Ascending aorta (tissue), 2 donors: ENCODE measurements around the gene VCL. TPM values are rescaled to one million over a fixed set of nuclear protein-coding genes. Genes with fewer than 3 reads are reported as not detected.
A peak's percentile ranks its signal among the peaks of the same experiment; 100 is the strongest.

Source experiments
- DNase-seq, 2 donors: peaks; one replicate each; pipeline ENCODE4 v3.0.0-alpha.2; 2019; ENCODE audit warnings: low spot score in 2 of 2
- H3K27ac ChIP-seq, 2 donors: fragments of 200-600 bp; sonication (generic); one replicate each; pipeline ENCODE4 v1.5.1; 2016 to 2017; ENCODE audit warnings: mild to moderate bottlenecking in 1 of 2
- H3K27me3 ChIP-seq: fragments of 200-600 bp; sonication (generic); one replicate; pipeline ENCODE4 v1.5.1; 2017
- H3K36me3 ChIP-seq, 2 donors: fragments of 200-600 bp; sonication (generic); one replicate each; pipeline ENCODE4 v1.5.1; 2016
- H3K4me1 ChIP-seq, 2 donors: fragments of 200-600 bp; sonication (generic); one replicate each; pipeline ENCODE4 v1.5.1; 2016 to 2017; ENCODE audit warnings: mild to moderate bottlenecking in 1 of 2
- H3K4me3 ChIP-seq, 2 donors: fragments of 200-600 bp; sonication (generic); one replicate each; pipeline ENCODE4 v1.5.1; 2016 to 2017; ENCODE audit warnings: mild to moderate bottlenecking in 1 of 2
- H3K9me3 ChIP-seq, 2 donors: fragments of 200-600 bp; sonication (generic); one replicate each; pipeline ENCODE4 v1.5.1; 2016
- intact Hi-C: fragments of 100-400 bp; cut with DNase I; formaldehyde crosslinking; loops from one replicate; pipeline ENCODE4 v1.15.1; 2023
- total RNA-seq: library from RNA; depleted of rRNA; stranded (reverse); fragments of >200 nt; gene quantifications from one replicate; pipeline ENCODE4 v1.1.0, GENCODE V29; 2016
- TF ChIP-seq, protein P1 (sequence below), 3 experiments: fragments of 200-600 bp in 2 of 3; fragments of 450-650 bp in 1 of 3; sonication (generic) in 2 of 3; IDR thresholded peaks; one replicate each; pipeline ENCODE4 v1.5.1; 2016 to 2019; ENCODE audit warnings: antibody characterized with exemption in 3 of 3, mild to moderate bottlenecking in 1 of 3, moderate library complexity in 1 of 3

Gene VCL
- total RNA-seq, 1 donor from 2014 or later = 333 TPM

DNA sequence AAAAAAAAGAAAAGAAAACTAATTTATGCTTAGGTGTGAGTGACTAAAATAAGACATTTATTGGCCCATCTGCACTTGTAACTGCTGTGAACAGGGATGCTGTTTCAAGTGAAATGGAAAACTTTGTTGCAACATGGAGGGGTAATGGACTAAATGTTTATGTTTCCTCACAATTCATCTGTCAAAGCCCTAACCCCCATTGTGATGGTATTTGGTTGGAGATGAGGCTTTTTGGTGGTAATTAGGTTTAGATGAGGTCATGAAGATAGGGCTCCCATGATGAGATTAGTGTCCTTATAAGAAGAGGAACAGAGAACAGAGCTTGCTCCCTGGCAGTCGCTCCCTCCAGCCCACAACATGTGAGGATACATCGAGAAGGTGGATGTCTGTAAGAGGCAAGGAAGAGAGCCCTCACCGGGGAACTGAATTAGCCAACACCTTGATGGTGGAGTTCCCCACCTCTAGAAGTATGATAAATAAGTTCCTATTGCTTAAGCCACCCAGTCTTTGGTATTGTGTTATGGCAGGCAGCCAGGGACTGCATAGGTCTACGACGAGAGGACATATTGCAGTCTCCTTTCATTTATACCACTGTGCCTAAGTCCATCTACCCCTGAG lies 28.6 kb upstream of the VCL start:
- no peak for DNase-seq
- TF ChIP-seq, protein P1, sequence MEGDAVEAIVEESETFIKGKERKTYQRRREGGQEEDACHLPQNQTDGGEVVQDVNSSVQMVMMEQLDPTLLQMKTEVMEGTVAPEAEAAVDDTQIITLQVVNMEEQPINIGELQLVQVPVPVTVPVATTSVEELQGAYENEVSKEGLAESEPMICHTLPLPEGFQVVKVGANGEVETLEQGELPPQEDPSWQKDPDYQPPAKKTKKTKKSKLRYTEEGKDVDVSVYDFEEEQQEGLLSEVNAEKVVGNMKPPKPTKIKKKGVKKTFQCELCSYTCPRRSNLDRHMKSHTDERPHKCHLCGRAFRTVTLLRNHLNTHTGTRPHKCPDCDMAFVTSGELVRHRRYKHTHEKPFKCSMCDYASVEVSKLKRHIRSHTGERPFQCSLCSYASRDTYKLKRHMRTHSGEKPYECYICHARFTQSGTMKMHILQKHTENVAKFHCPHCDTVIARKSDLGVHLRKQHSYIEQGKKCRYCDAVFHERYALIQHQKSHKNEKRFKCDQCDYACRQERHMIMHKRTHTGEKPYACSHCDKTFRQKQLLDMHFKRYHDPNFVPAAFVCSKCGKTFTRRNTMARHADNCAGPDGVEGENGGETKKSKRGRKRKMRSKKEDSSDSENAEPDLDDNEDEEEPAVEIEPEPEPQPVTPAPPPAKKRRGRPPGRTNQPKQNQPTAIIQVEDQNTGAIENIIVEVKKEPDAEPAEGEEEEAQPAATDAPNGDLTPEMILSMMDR (IDR thresholded peaks at IDR 0.05) = no peak
- intact Hi-C loops = no loop called here
- Histone ChIP-seq H3K36me3 (no peaks in the 10 kb centered on the region), H3K4me1 (peaks cover 11 to 27% of the 10 kb centered on the region in 2 donors), H3K27ac (peak overlapping the region in 1 of 2 donors; percentile 11), H3K9me3 (no peaks in the 10 kb centered on the region), H3K27me3 (no peaks in the 10 kb centered on the region), H3K4me3 (no peak overlapping the region)

DNA sequence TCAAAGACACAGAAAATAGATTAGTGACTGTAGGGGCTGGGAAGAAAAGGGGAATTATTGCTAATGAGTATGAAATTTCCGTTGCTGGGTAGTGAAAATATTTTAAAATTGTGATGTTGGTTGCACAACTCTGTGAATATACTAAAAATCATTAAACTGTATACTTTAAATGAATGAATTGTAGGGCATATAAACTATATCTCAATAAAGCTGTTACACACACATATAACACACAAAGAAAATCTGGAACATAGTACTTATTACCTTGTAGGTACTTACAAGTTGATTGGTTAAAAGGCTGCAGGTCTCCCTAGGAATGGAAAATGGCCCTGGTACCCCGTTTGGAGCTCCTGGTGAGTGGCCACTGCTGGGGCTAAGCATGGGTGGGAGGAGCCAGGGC lies 27.1 kb upstream of the VCL start:
- intact Hi-C loops = no loop called here
- TF ChIP-seq, protein P1 (IDR thresholded peaks at IDR 0.05) = no peak
- H3K4me1 ChIP-seq = peaks cover 5 to 19% of the 10 kb centered on the region in 2 donors

DNA sequence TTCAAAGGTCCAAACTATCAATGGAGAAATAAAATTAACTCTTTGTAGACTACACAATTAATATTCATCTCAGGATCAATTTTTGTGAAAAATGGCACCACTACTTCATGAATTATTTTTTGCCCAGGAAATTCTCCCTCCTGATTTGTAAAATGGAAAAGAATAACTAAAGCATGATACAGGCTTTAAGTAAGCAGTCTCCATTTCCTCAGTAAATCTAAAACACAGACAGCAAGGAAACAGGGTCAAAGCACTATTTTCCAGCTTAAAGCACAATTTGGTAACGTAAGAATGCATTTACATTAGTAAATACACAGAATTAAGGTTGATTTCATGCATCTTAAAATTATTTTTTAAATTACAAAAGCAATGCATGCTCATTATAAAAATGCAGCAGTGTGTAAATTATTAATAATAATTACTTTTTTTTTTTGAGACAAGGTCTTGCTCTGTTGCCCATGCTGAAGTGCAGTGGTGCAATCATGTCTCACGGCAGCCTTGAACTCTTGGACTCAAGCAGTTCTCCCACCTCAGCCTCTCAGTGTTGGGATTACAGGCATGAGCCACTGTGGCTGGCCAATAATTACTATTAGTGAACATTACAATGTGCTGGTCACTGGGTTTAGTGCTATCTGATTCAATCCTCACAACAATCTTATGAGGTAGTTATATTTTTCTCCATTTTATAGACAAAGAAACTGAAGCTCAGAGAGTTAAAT lies 26.1 kb upstream of the VCL start:
- intact Hi-C loops = no loop called here
- Histone ChIP-seq H3K27ac (no peak overlapping the region), H3K4me1 (peaks cover 5 to 13% of the 10 kb centered on the region in 2 donors), H3K27me3 (no peaks in the 10 kb centered on the region), H3K9me3 (no peaks in the 10 kb centered on the region), H3K4me3 (no peak overlapping the region), H3K36me3 (no peaks in the 10 kb centered on the region)
- no peak for DNase-seq
- TF ChIP-seq, protein P1 (IDR thresholded peaks at IDR 0.05) = no peak

More for the DNA sequence above, 27.1 kb upstream of the VCL start:
- no peak for DNase-seq
- Histone ChIP-seq H3K36me3 (no peaks in the 10 kb centered on the region), H3K9me3 (no peaks in the 10 kb centered on the region), H3K27me3 (no peaks in the 10 kb centered on the region), H3K27ac (no peak overlapping the region), H3K4me3 (no peak overlapping the region)

DNA sequence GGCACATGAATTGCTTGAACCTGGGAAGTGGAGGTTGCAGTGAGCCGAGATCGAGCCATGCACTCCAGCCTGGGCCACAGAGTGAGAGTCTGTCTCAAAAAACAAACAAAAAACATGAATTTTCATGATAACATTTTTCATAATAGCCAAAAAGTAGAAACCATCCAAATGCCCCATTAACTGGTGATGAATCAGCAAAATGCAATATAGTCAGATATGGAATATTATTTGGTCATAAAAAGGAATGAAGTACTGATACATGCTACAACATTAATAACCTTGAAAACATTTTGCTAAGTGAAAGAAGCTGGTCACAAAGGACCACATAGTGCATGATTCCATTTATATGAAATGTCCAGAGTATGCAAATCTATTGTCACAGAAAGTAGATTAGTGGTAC lies 24.5 kb upstream of the VCL start:
- H3K36me3 ChIP-seq = no peaks in the 10 kb centered on the region
- no peak overlapping the region for H3K27ac ChIP-seq
- no peak overlapping the region for H3K4me3 ChIP-seq
- H3K27me3 ChIP-seq = no peaks in the 10 kb centered on the region
- H3K4me1 ChIP-seq = peaks cover 2% of the 10 kb centered on the region in 2 donors
- TF ChIP-seq, protein P1 (IDR thresholded peaks at IDR 0.05) = no peak
- no peaks in the 10 kb centered on the region for H3K9me3 ChIP-seq
- DNase-seq = no peak
- intact Hi-C loops = no loop called here

DNA sequence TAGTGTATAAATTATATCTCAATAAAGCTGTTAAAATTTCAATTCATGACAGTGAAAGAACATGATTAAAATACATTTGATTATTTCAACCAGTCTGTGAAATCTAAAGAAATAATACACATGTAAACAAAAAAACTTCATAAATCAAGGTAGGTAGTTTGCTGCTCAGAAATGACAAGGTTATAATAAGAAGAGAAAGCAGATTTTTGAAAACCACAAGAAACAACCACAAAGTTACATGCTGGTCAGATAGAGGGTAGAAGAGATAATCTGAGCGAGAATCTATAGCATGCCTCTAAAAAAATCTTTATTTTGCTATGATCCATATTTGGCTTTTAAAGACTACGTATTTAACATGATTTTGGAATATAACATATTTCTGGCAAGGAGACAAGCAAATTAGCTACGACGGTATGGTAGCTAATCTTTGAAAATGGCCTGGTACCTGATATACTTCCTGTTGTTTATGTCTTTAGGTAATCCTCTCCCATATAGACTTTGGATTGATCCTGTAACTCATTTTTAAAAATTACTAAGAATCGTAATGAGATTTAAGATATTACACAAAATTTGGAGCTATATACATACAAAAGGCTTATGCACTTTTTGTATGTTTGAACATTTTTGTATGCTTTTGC lies 23.5 kb upstream of the VCL start:
- TF ChIP-seq, protein P1 (IDR thresholded peaks at IDR 0.05) = no peak
- Histone ChIP-seq H3K27ac (no peak overlapping the region), H3K27me3 (no peaks in the 10 kb centered on the region), H3K4me3 (no peak overlapping the region), H3K36me3 (no peaks in the 10 kb centered on the region), H3K4me1 (no peaks in the 10 kb centered on the region), H3K9me3 (no peaks in the 10 kb centered on the region)
- intact Hi-C loops = no loop called here
- DNase-seq = no peak
